SK-N-SH (cell line): Measurements from ENCODE around the gene MRPL23. TPM values are rescaled to one million over a fixed set of nuclear protein-coding genes. Genes with fewer than 3 reads are reported as not detected.

ENCODE experiments used
- CTCF ChIA-PET: fragments of 300-600, 350-600 bp; formaldehyde crosslinking; extraction: SDS; loops from one replicate; lab custom pipeline; 2021; lab: Yijun Ruan, JAX
- POLR2A ChIA-PET: fragments of 350-600 bp; sonication (Branson Sonifier 250); formaldehyde crosslinking; extraction: SDS; loops from one replicate; lab custom pipeline; 2020; ENCODE audit warnings: antibody characterized with exemption, inconsistent platforms; lab: Yijun Ruan, JAX
- DNase-seq: peaks from one replicate; pipeline ENCODE4 v3.0.0; 2012
- H2AFZ ChIP-seq: fragments of 200-600 bp; sonication (generic); 2 replicates; pipeline ENCODE4 v1.8.1; 2016; ENCODE audit warnings: antibody characterized with exemption, mild to moderate bottlenecking, low read depth
- H3F3A ChIP-seq: fragments of 200-600 bp; sonication (generic); replicated peaks from 2 replicates; pipeline ENCODE3; 2016; ENCODE audit warnings: antibody characterized with exemption, mild to moderate bottlenecking; ENCODE audit not compliant: insufficient read depth
- H3K27ac ChIP-seq, 2 experiments: fragments of 200-500 bp in 1 of 2; fragments of 200-600 bp in 1 of 2; sonication (Bioruptor generic) in 1 of 2; sonication (generic), shearing (Covaris generic) in 1 of 2; 2 replicates each; pipeline versions ENCODE4 v1.5.1 to v1.6.1; 2014 to 2016; ENCODE audit warnings: low read depth in 2 of 2, inconsistent platforms in 1 of 2, low read length in 1 of 2, mild to moderate bottlenecking in 1 of 2, mixed read lengths in 1 of 2
- H3K27me3 ChIP-seq: fragments of 200-600 bp; sonication (generic), shearing (Covaris generic); 2 replicates; pipeline ENCODE4 v1.6.1; 2016; ENCODE audit warnings: mixed run types; ENCODE audit not compliant: insufficient read depth
- H3K36me3 ChIP-seq, 2 experiments: fragments of 200-500 bp in 1 of 2; fragments of 200-600 bp in 1 of 2; sonication (Bioruptor generic) in 1 of 2; sonication (generic) in 1 of 2; replicated peaks in 1 of 2; 2 replicates each; pipeline versions ENCODE3 to v1.5.1; 2014 to 2016; ENCODE audit warnings: low read length in 1 of 2, mild to moderate bottlenecking in 1 of 2; ENCODE audit not compliant: insufficient read depth in 2 of 2, control insufficient read depth in 1 of 2
- H3K4me1 ChIP-seq, 2 experiments: fragments of 200-500 bp in 1 of 2; fragments of 200-600 bp in 1 of 2; sonication (Bioruptor generic) in 1 of 2; sonication (generic), shearing (Covaris generic) in 1 of 2; 2 replicates each; pipeline versions ENCODE4 v1.5.1 to v1.6.1; 2014 to 2016; ENCODE audit warnings: low read depth in 1 of 2, low read length in 1 of 2, mixed run types in 1 of 2; ENCODE audit not compliant: insufficient read depth in 2 of 2, control insufficient read depth in 1 of 2
- H3K4me2 ChIP-seq: fragments of 200-600 bp; sonication (generic), shearing (Covaris generic); 2 replicates; pipeline ENCODE4 v1.6.1; 2017; ENCODE audit warnings: mixed run types
- H3K4me3 ChIP-seq, 2 experiments: fragments of 200-500 bp in 1 of 2; fragments of 200-600 bp in 1 of 2; sonication (Bioruptor generic) in 1 of 2; sonication (generic), shearing (Covaris generic) in 1 of 2; 2 replicates each; pipeline versions ENCODE4 v1.5.1 to v1.8.1; 2014 to 2016; ENCODE audit warnings: low read depth in 2 of 2, inconsistent platforms in 1 of 2, low read length in 1 of 2, mild to moderate bottlenecking in 1 of 2, mixed read lengths in 1 of 2, moderate library complexity in 1 of 2
- H3K79me2 ChIP-seq: fragments of 200-600 bp; sonication (generic); 2 replicates; pipeline ENCODE4 v1.8.1; 2017; ENCODE audit warnings: mild to moderate bottlenecking; ENCODE audit not compliant: insufficient read depth
- H3K9ac ChIP-seq: fragments of 200-600 bp; sonication (generic); 2 replicates; pipeline ENCODE4 v1.6.1; 2017; ENCODE audit warnings: mixed run types
- H3K9me2 ChIP-seq: fragments of 200-600 bp; sonication (generic); 2 replicates; pipeline ENCODE4 v1.6.1; 2017; ENCODE audit warnings: mixed run types
- H3K9me3 ChIP-seq: fragments of 200-600 bp; sonication (generic); 2 replicates; pipeline ENCODE4 v1.6.1; 2017; ENCODE audit warnings: mixed run types, mild to moderate bottlenecking, moderate library complexity
- H4K20me1 ChIP-seq: fragments of 200-600 bp; sonication (generic); 2 replicates; pipeline ENCODE4 v1.6.1; 2017; ENCODE audit warnings: mild to moderate bottlenecking, mixed run types; ENCODE audit not compliant: insufficient read depth
- CTCF ChIP-seq: fragments of 200-600 bp; sonication (generic); IDR thresholded peaks from 2 replicates; pipeline ENCODE4 v1.6.1; 2017; ENCODE audit warnings: antibody characterized with exemption, mild to moderate bottlenecking, moderate library complexity
- ELF1 ChIP-seq: IDR thresholded peaks from 2 replicates; pipeline ENCODE4 v1.4.0; 2012
- EZH2phosphoT487 ChIP-seq: fragments of 200-600 bp; sonication (generic); IDR thresholded peaks from 2 replicates; pipeline ENCODE4 v1.6.1; 2017; ENCODE audit warnings: low read depth, mixed run types, mild to moderate bottlenecking, antibody characterized with exemption, moderate library complexity, borderline replicate concordance
- FOSL2 ChIP-seq: IDR thresholded peaks from 2 replicates; pipeline ENCODE4 v1.4.0; 2012; ENCODE audit warnings: low read depth, mild to moderate bottlenecking, moderate library complexity, borderline replicate concordance
- GABPA ChIP-seq: IDR thresholded peaks from 2 replicates; pipeline ENCODE4 v1.4.0; 2012; ENCODE audit warnings: low read depth, mild to moderate bottlenecking
- GATA2 ChIP-seq: sonication (generic); formaldehyde crosslinking; IDR thresholded peaks from 2 replicates; pipeline ENCODE4 v1.5.0; 2020; ENCODE audit warnings: mild to moderate bottlenecking, missing genetic modification reagents
- JUND ChIP-seq: IDR thresholded peaks from 2 replicates; pipeline ENCODE4 v1.4.0; 2012
- MAX ChIP-seq: IDR thresholded peaks from 2 replicates; pipeline ENCODE4 v1.4.0; 2012; ENCODE audit warnings: low read depth
- MEF2A ChIP-seq: IDR thresholded peaks from 2 replicates; pipeline ENCODE4 v1.4.0; 2012; ENCODE audit warnings: low read depth, borderline replicate concordance
- MXI1 ChIP-seq: IDR thresholded peaks from 2 replicates; pipeline ENCODE4 v1.6.1; 2012; ENCODE audit warnings: mild to moderate bottlenecking, low read depth, low read length, improper control_type of control experiment
- NFIC ChIP-seq: IDR thresholded peaks from 2 replicates; pipeline ENCODE4 v1.4.0; 2012; ENCODE audit warnings: borderline replicate concordance
- NRF1 ChIP-seq: IDR thresholded peaks from 2 replicates; pipeline ENCODE4 v1.6.1; 2012; ENCODE audit warnings: low read depth, mild to moderate bottlenecking, low read length
- PBX3 ChIP-seq: IDR thresholded peaks from 2 replicates; pipeline ENCODE4; 2012
- RFX5 ChIP-seq: IDR thresholded peaks from 2 replicates; pipeline ENCODE4 v1.6.1; 2012; ENCODE audit warnings: mild to moderate bottlenecking, improper control_type of control experiment, low read length
- SIN3A ChIP-seq: IDR thresholded peaks from 2 replicates; pipeline ENCODE4 v1.6.1; 2012; ENCODE audit warnings: low read depth, mild to moderate bottlenecking, low read length, moderate library complexity, borderline replicate concordance
- SMC3 ChIP-seq: IDR thresholded peaks from 2 replicates; pipeline ENCODE4 v1.6.1; 2012; ENCODE audit warnings: low read depth, low read length, improper control_type of control experiment
- TAF1 ChIP-seq: IDR thresholded peaks from 2 replicates; pipeline ENCODE4 v1.6.1; 2012; ENCODE audit warnings: low read depth, mild to moderate bottlenecking, low read length, moderate library complexity, borderline replicate concordance
- USF1 ChIP-seq: IDR thresholded peaks from 2 replicates; pipeline ENCODE4 v1.4.0; 2012; ENCODE audit warnings: low read depth, borderline replicate concordance
- USF2 ChIP-seq: fragments of 150-350 bp; IDR thresholded peaks from 2 replicates; pipeline ENCODE4 v1.6.1; 2017; ENCODE audit warnings: antibody characterized with exemption, low read length, low read depth, borderline replicate concordance
- ZBTB33 ChIP-seq: IDR thresholded peaks from 2 replicates; pipeline ENCODE4 v1.4.0; 2012; ENCODE audit warnings: low read depth, borderline replicate concordance
- WGBS: methylation state at CpG from one replicate; pipeline ENCODE4 v1.1.6; 2017; ENCODE audit warnings: low lambda C conversion rate; 5-methylcytosine and 5-hydroxymethylcytosine counted together
- polyA plus RNA-seq, 3 experiments: library from polyadenylated mRNA; depleted of rRNA; stranded (reverse); fragments of >200 nt; gene quantifications; 2 replicates each; pipeline ENCODE4 v1.2.3, GENCODE V29; 2012

The MRPL23 gene
- polyA plus RNA-seq, 1 of the 3 experiments (the other 2 are of a cell fraction): 264 TPM

- Histone ChIP-seq H3K36me3 (no peaks in the 10 kb centered on the region), H4K20me1 (no peaks in the 10 kb centered on the region), H2AFZ (no peak overlapping the region), H3K9me2 (no peaks in the 10 kb centered on the region), H3K4me2 (no peak overlapping the region), H3K27ac (no peak overlapping the region), H3K27me3 (peaks cover 9% of the 10 kb centered on the region; the same call in 1 of the 2 replicates), H3K9ac (no peak overlapping the region), H3K79me2 (no peaks in the 10 kb centered on the region), H3F3A (no peaks in the 10 kb centered on the region), H3K4me1 (no peaks in the 10 kb centered on the region; a peak in 1 of 4 replicates), H3K9me3 (no peaks in the 10 kb centered on the region), H3K4me3 (no peak overlapping the region)
- ChIA-PET CTCF (interaction anchor here (1.2 to 3.1 kb wide), 5 partner anchors 10 to 253 kb away, joined by 3 to 16 read pairs (median 7); no protein-coding TSS in a partner anchor), POLR2A (no interaction called here)
- TF ChIP-seq PBX3: no peak
- no peak for TF ChIP-seq USF1
- no peak for TF ChIP-seq FOSL2
- no peak for TF ChIP-seq SMC3
- no peak for TF ChIP-seq RFX5
- no peak for TF ChIP-seq CTCF
- TF ChIP-seq NRF1: no peak
- TF ChIP-seq GABPA: no peak
- no peak for TF ChIP-seq SIN3A
- no peak for TF ChIP-seq ZBTB33
- TF ChIP-seq NFIC: no peak
- TF ChIP-seq EZH2phosphoT487: no peak
- no peak for TF ChIP-seq MAX
- TF ChIP-seq JUND: no peak
- TF ChIP-seq GATA2 (CRISPR knock-in tag): no peak
- no peak for TF ChIP-seq MEF2A
- no peak for TF ChIP-seq MXI1
- TF ChIP-seq TAF1: no peak
- TF ChIP-seq USF2: no peak
- no peak for TF ChIP-seq ELF1
- no peak for DNase-seq
- 44% methylated on average over 4 of the region's 4 CpGs for WGBS
These were observed 48.0 kb upstream of the MRPL23 start for GRCh38 chr11:1899090-1899489.
